Gastrocnemius medialis (tissue), 4 donors: ENCODE data around the gene TRPV6.

Source experiments
- CTCF ChIP-seq, 5 experiments: fragments of 450-650 bp in 3 of 5; fragments of 200-600 bp in 2 of 5; sonication (generic) in 2 of 5; IDR thresholded peaks in 4 of 5; conservative IDR thresholded peaks in 1 of 5; 1 replicate in 4 of 5; 2 replicates in 1 of 5; pipeline ENCODE4 v1.5.1; 2016 to 2019; ENCODE audit warnings: antibody characterized with exemption in 5 of 5, mild to moderate bottlenecking in 3 of 5, moderate library complexity in 3 of 5
- POLR2A ChIP-seq, 2 donors: fragments of 450-650 bp; IDR thresholded peaks; one replicate each; pipeline ENCODE4 v1.6.1; 2017; ENCODE audit warnings: antibody characterized with exemption in 2 of 2, mild to moderate bottlenecking in 2 of 2, moderate library complexity in 2 of 2

DNA sequence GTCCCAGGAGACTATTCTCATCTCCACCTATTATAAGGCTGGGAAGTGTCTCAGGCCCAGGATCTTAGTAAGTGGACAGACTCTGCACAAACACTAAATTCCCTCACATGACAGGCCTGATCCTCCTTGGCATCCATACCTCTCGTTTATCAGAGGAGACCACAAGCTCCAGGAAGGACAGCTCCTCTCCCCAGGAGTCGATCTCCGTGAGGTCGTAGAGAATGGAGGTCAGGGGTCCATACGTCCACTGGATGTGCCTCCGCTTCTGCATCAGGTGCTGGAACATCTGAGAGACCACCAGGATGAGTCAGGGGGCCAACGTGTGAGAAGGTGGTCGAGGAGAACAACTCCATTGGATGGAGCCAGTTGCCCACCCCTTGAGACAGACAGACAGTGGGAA lies 42.4 kb upstream of the TRPV6 start:
- TF ChIP-seq CTCF (IDR thresholded peaks at IDR 0.05 in 4 of 5, conservative IDR thresholded peaks at IDR 0.05 in 1 of 5), result no peak
- TF ChIP-seq POLR2A (IDR thresholded peaks at IDR 0.05), result no peak
